ENCODE data around the gene AMY2B. TPM values are rescaled to one million over a fixed set of nuclear protein-coding genes. Genes with fewer than 3 reads are reported as not detected.
"Not testable (repeated sequence)": the region's sequence is repeated elsewhere in the genome, so short reads cannot be mapped to it uniquely, and the experiment has no call there.

The AMY2B gene
- total and polyA plus RNA-seq, 7 donors = 5.5 to 28.0 (median 12.5) TPM

DNA sequence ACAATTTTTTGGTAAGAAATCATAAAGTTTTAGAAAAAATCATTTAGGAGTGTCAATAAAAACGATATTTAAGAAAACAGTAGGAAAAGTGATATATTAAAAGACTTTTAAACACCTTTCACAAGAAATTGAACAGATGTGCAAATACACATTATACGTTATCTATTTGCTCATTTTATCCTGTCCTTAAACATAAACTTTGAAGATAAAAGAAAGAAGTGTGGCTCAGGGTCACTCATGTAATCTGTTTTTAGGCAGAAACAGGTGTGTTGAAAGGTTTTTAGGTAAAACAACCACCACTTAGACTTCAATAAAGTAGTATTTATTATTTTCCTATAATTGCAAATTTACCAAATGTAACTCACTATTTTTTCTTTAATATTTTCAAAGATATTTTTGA, 13.1 kb downstream of the AMY2B start:
- H3K4me1 ChIP-seq = no peaks in the 10 kb centered on the region
- no peaks in the 10 kb centered on the region for H3K9me3 ChIP-seq
- TF ChIP-seq, protein P1, sequence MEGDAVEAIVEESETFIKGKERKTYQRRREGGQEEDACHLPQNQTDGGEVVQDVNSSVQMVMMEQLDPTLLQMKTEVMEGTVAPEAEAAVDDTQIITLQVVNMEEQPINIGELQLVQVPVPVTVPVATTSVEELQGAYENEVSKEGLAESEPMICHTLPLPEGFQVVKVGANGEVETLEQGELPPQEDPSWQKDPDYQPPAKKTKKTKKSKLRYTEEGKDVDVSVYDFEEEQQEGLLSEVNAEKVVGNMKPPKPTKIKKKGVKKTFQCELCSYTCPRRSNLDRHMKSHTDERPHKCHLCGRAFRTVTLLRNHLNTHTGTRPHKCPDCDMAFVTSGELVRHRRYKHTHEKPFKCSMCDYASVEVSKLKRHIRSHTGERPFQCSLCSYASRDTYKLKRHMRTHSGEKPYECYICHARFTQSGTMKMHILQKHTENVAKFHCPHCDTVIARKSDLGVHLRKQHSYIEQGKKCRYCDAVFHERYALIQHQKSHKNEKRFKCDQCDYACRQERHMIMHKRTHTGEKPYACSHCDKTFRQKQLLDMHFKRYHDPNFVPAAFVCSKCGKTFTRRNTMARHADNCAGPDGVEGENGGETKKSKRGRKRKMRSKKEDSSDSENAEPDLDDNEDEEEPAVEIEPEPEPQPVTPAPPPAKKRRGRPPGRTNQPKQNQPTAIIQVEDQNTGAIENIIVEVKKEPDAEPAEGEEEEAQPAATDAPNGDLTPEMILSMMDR (IDR thresholded peaks at IDR 0.05) = no peak
- DNase-seq = no peak
- H3K27me3 ChIP-seq (ENCODE audit: insufficient read depth in 3 of 3, low read length in 2 of 3) = no peaks in the 10 kb centered on the region
- WGBS, 3 donors = 68 to 79% (median 69%) methylated on average over 2 of the region's 2 CpGs
- H3K4me3 ChIP-seq = no peak overlapping the region
- ATAC-seq = no peak
- H3K36me3 ChIP-seq (ENCODE audit: insufficient read depth in 1 of 2, low read depth in 1 of 2) = peaks cover 0 to 12% of the 10 kb centered on the region in 2 donors
- no peak overlapping the region for H3K27ac ChIP-seq
- intact Hi-C loops (cut with DNase I) = no loop called here

DNA sequence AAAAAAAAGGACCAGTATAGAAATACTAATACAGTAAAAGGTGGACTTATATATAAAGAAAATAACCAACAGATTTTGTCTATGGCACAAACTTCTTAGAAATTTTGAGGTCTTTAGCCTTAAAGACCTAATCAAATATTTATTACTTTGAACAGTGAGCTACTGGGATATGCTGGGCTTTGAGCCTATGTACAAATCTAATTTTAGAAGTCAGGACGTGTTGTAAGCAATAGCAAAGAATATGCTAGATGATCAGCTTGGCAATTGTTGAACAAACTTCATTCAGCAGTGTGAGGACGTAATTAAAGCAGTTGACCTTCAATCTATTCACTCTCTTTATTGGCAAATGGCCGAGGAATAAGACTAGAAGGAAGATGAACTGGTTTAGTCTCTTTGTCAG, 31.4 kb downstream of the AMY2B start:
- H3K9me3 ChIP-seq; H3K36me3 ChIP-seq (ENCODE audit: insufficient read depth in 1 of 2, low read depth in 1 of 2); H3K27me3 ChIP-seq (ENCODE audit: insufficient read depth in 3 of 3, low read length in 2 of 3); intact Hi-C loops (cut with DNase I); H3K4me3 ChIP-seq; ATAC-seq; DNase-seq; H3K4me1 ChIP-seq; H3K27ac ChIP-seq: not testable (repeated sequence)
- no CpG with 5 or more reads among the region's 3 CpGs for WGBS, 3 donors

DNA sequence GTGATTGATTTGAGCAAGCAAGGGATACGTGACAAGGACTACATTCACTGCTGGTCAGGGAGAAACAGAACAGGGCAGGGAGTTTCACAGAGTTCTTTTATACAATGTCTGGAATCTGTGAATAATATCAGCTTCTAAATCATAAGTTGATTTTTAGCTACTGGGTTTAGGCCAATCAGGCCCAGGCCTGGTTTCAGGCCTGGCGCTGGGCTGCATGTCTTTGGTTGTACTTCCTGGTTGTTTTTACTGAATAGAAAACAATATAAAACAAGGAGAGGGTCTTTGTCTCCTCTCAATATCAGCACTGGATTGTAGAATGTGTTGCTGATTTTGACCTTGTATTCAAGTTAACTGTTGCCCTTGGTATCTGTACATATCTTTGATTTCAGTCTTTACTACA, 45.0 kb downstream of the AMY2B start:
- intact Hi-C loops (cut with DNase I) = no loop called here
- no peaks in the 10 kb centered on the region for H3K4me1 ChIP-seq
- H3K36me3 ChIP-seq (ENCODE audit: insufficient read depth in 1 of 2, low read depth in 1 of 2) = no peaks in the 10 kb centered on the region
- TF ChIP-seq, protein P1 (IDR thresholded peaks at IDR 0.05) = no peak
- H3K4me3 ChIP-seq = no peak overlapping the region
- no peaks in the 10 kb centered on the region for H3K9me3 ChIP-seq
- no peak for ATAC-seq
- no peak for DNase-seq
- no peak overlapping the region for H3K27ac ChIP-seq
- no peaks in the 10 kb centered on the region for H3K27me3 ChIP-seq (ENCODE audit: insufficient read depth in 3 of 3, low read length in 2 of 3)
- 83 to 98% (median 93%) methylated on average over 2 of the region's 2 CpGs for WGBS, 3 donors

DNA sequence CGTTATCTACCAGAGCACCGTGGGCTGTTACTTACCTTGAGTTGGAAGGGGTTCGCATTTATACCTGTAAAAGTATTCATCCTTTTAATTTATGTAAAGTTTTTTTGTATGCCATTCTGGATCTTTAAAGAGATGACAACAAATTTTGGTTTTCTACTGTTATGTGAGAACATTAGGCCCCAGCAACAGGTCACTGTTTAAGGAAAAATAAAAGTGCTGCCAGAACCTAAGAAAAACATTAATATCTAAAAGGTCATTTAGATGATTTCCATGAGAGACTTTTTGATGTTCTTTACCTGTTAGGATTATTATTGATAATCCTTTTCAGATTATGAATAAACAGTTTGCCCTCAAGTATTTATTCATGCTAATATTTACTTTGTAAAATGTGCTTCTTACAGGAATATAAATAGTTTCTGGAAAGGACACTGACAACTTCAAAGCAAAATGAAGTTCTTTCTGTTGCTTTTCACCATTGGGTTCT, 45.6 kb downstream of the AMY2B start, which contains the start of gene AMY2A:
Gene AMY2A (plus strand): TSS at position 434 of the 484 bp plus-strand sequence. CDS start 14 bp downstream, at position 448.
- H3K36me3 ChIP-seq (ENCODE audit: insufficient read depth in 1 of 2, low read depth in 1 of 2); DNase-seq; intact Hi-C loops (cut with DNase I); H3K27me3 ChIP-seq (ENCODE audit: insufficient read depth in 3 of 3, low read length in 2 of 3); ATAC-seq; H3K9me3 ChIP-seq; H3K4me1 ChIP-seq; H3K27ac ChIP-seq; H3K4me3 ChIP-seq: not testable (repeated sequence)
- WGBS, 3 donors = 87 to 96% (median 91%) methylated on average over 3 of the region's 3 CpGs

DNA sequence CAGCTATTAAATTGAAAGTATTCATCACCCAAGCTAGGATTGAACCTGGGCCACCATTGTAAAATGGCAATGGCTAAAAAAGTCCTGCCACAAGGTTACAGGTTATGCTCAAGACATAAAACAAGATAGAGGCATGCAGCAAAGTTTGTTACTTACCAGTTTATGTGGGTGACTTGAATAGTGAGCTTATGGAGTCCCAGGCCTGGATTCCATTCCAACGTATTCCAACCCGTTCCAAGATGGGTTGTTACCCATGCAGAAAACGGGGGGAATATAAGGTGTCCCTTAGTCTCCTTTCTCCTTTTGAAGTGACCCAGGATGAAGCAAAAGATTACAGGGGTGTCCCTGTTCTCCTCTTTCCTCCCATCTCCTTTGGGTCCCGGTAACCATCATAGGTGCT, 56.0 kb downstream of the AMY2B start:
- DNase-seq; intact Hi-C loops (cut with DNase I): not testable (repeated sequence)
- 77 to 94% (median 89%) methylated on average over 3 of the region's 4 CpGs for WGBS, 3 donors

More for the DNA sequence above, 56.0 kb downstream of the AMY2B start:
- H3K9me3 ChIP-seq; H3K4me3 ChIP-seq; H3K36me3 ChIP-seq (ENCODE audit: insufficient read depth in 1 of 2, low read depth in 1 of 2); H3K27me3 ChIP-seq (ENCODE audit: insufficient read depth in 3 of 3, low read length in 2 of 3); ATAC-seq; H3K27ac ChIP-seq; H3K4me1 ChIP-seq: not testable (repeated sequence)

Other genes starting within 250 kb of the AMY2B start
- 10 to 100 TPM; 12.4 to 27.5 (median 18.8) TPM for gene RNPC3, start 45.9 kb upstream of the AMY2B start, total RNA-seq
- gene RNPC3, start 45.9 kb upstream of the AMY2B start, polyA plus RNA-seq = 10 to 100 TPM in 2 of 3 donors, 1 to 10 TPM in 1; 8.3 to 22.5 (median 13.4) TPM
- 1 to 10 TPM in 1 of 4 donors, under 1 TPM in 1, not detected in 2; 0.38 to 1.4 TPM for gene AMY2A, start 45.8 kb downstream of the AMY2B start, total RNA-seq
- gene AMY2A, start 45.8 kb downstream of the AMY2B start, polyA plus RNA-seq = under 1 TPM in 2 of 3 donors, not detected in 1; 0.01 to 0.09 TPM
- not detected for gene AMY1A, start 84.2 kb downstream of the AMY2B start, total RNA-seq
- gene AMY1A, start 84.2 kb downstream of the AMY2B start, polyA plus RNA-seq = not detected
- gene AMY1B, start 124.6 kb downstream of the AMY2B start, total RNA-seq = not detected
- not detected for gene AMY1B, start 124.6 kb downstream of the AMY2B start, polyA plus RNA-seq
- under 1 TPM in 1 of 4 donors, not detected in 3; 0.40 TPM for gene AMY1C, start 178.3 kb downstream of the AMY2B start, total RNA-seq
- gene AMY1C, start 178.3 kb downstream of the AMY2B start, polyA plus RNA-seq = not detected

Measured in psoas muscle (tissue), 8 donors.